Measurements from ENCODE around the gene BMPR1B. TPM values are rescaled to one million over a fixed set of nuclear protein-coding genes. Genes with fewer than 3 reads are reported as not detected.

Gene BMPR1B
- total and polyA plus RNA-seq, 2 experiments from 2014 or later: 1.6 to 3.3 TPM

GRCh38 chr4:94927696-94928095 is 169.9 kb downstream of the BMPR1B start:
- Histone ChIP-seq H3K27ac (no peak overlapping the region), H3K4me2 (no peak overlapping the region), H3K4me3 (no peak overlapping the region), H3K9me3 (ENCODE audit: low read depth) (no peaks in the 10 kb centered on the region), H2AFZ (no peak overlapping the region), H3K4me1 (ENCODE audit: insufficient read depth) (peaks cover 16% of the 10 kb centered on the region), H3K36me3 (replicated peaks; ENCODE audit: insufficient read depth, low read depth) (no peaks in the 10 kb centered on the region), H4K20me1 (ENCODE audit: insufficient read depth, poor library complexity, severe bottlenecking) (no peaks in the 10 kb centered on the region), H3K79me2 (no peaks in the 10 kb centered on the region), H3K27me3 (no peaks in the 10 kb centered on the region), H3K9me2 (replicated peaks; ENCODE audit: insufficient read depth) (no peaks in the 10 kb centered on the region)
- DNase-seq (ENCODE audit: low spot score): no peak
- WGBS (ENCODE audit: low lambda C conversion rate, missing lambda C conversion rate): 41% methylated on average over 1 of the region's 1 CpG
- no peak for TF ChIP-seq CTCF (IDR thresholded peaks at IDR 0.05; ENCODE audit: poor library complexity)
- no peak for TF ChIP-seq EZH2phosphoT487 (IDR thresholded peaks at IDR 0.05; ENCODE audit: low read depth, severe bottlenecking, unreplicated experiment)
- TF ChIP-seq EZH2 (IDR thresholded peaks at IDR 0.05; ENCODE audit: borderline replicate concordance): no peak

GRCh38 chr4:94929696-94930095 is 171.9 kb downstream of the BMPR1B start:
- no peaks in the 10 kb centered on the region for H3K79me2 ChIP-seq
- no peaks in the 10 kb centered on the region for H3K36me3 ChIP-seq (replicated peaks; ENCODE audit: insufficient read depth, low read depth)
- peaks cover 16% of the 10 kb centered on the region for H3K4me1 ChIP-seq (ENCODE audit: insufficient read depth)
- DNase-seq (ENCODE audit: low spot score): no peak
- WGBS (ENCODE audit: low lambda C conversion rate, missing lambda C conversion rate): 75% methylated on average over 5 of the region's 5 CpGs
- H2AFZ ChIP-seq: no peak overlapping the region
- H3K4me2 ChIP-seq: no peak overlapping the region
- H3K27ac ChIP-seq: no peak overlapping the region
- H3K9me3 ChIP-seq (ENCODE audit: low read depth): no peaks in the 10 kb centered on the region
- no peaks in the 10 kb centered on the region for H3K27me3 ChIP-seq
- H3K9me2 ChIP-seq (replicated peaks; ENCODE audit: insufficient read depth): no peaks in the 10 kb centered on the region
- TF ChIP-seq EZH2phosphoT487 (IDR thresholded peaks at IDR 0.05; ENCODE audit: low read depth, severe bottlenecking, unreplicated experiment) (no peak), CTCF (IDR thresholded peaks at IDR 0.05; ENCODE audit: poor library complexity) (no peak), EZH2 (IDR thresholded peaks at IDR 0.05; ENCODE audit: borderline replicate concordance) (no peak)
- no peak overlapping the region for H3K4me3 ChIP-seq
- no peaks in the 10 kb centered on the region for H4K20me1 ChIP-seq (ENCODE audit: insufficient read depth, poor library complexity, severe bottlenecking)

GRCh38 chr4:94931626-94932025 is 173.9 kb downstream of the BMPR1B start:
- no peak for DNase-seq (ENCODE audit: low spot score)
- Histone ChIP-seq H3K4me3 (no peak overlapping the region), H3K27ac (no peak overlapping the region), H4K20me1 (ENCODE audit: insufficient read depth, poor library complexity, severe bottlenecking) (no peaks in the 10 kb centered on the region), H3K9me3 (ENCODE audit: low read depth) (no peaks in the 10 kb centered on the region), H3K27me3 (no peaks in the 10 kb centered on the region), H3K9me2 (replicated peaks; ENCODE audit: insufficient read depth) (no peaks in the 10 kb centered on the region), H3K4me1 (ENCODE audit: insufficient read depth) (peaks cover 16% of the 10 kb centered on the region), H3K4me2 (no peak overlapping the region), H3K79me2 (no peaks in the 10 kb centered on the region), H2AFZ (no peak overlapping the region), H3K36me3 (replicated peaks; ENCODE audit: insufficient read depth, low read depth) (no peaks in the 10 kb centered on the region)
- WGBS (ENCODE audit: low lambda C conversion rate, missing lambda C conversion rate): 71% methylated on average over 7 of the region's 7 CpGs
- TF ChIP-seq EZH2phosphoT487 (IDR thresholded peaks at IDR 0.05; ENCODE audit: low read depth, severe bottlenecking, unreplicated experiment) (no peak), CTCF (IDR thresholded peaks at IDR 0.05; ENCODE audit: poor library complexity) (no peak)

GRCh38 chr4:94932366-94932765 is 174.6 kb downstream of the BMPR1B start:
- no peak overlapping the region for H2AFZ ChIP-seq
- no peak overlapping the region for H3K4me2 ChIP-seq
- no peaks in the 10 kb centered on the region for H3K79me2 ChIP-seq
- DNase-seq (ENCODE audit: low spot score): no peak
- H3K27me3 ChIP-seq: no peaks in the 10 kb centered on the region
- H3K4me1 ChIP-seq (ENCODE audit: insufficient read depth): peaks cover 16% of the 10 kb centered on the region
- H3K36me3 ChIP-seq (replicated peaks; ENCODE audit: insufficient read depth, low read depth): no peaks in the 10 kb centered on the region
- no peak overlapping the region for H3K4me3 ChIP-seq
- TF ChIP-seq EZH2phosphoT487 (IDR thresholded peaks at IDR 0.05; ENCODE audit: low read depth, severe bottlenecking, unreplicated experiment): no peak
- TF ChIP-seq EZH2 (IDR thresholded peaks at IDR 0.05; ENCODE audit: borderline replicate concordance): no peak
- TF ChIP-seq CTCF (IDR thresholded peaks at IDR 0.05; ENCODE audit: poor library complexity): no peak
- no peaks in the 10 kb centered on the region for H3K9me3 ChIP-seq (ENCODE audit: low read depth)
- no peaks in the 10 kb centered on the region for H4K20me1 ChIP-seq (ENCODE audit: insufficient read depth, poor library complexity, severe bottlenecking)
- no peak overlapping the region for H3K27ac ChIP-seq
- no peaks in the 10 kb centered on the region for H3K9me2 ChIP-seq (replicated peaks; ENCODE audit: insufficient read depth)

Measured in hepatocyte (in vitro differentiated cells).